NCI-H748 (cell line): ENCODE measurements around the gene BEND3.

ENCODE experiments used
- DNase-seq: peaks from one replicate; lab custom pipeline; 2025; ENCODE audit not compliant: unreplicated experiment; lab: John Stamatoyannopoulos, UW

The BEND3 gene

GRCh38 chr6:107083921-107084320 lies 31.4 kb downstream of the BEND3 start:
- no peak for DNase-seq

GRCh38 chr6:107083047-107083768 lies 32.1 kb downstream of the BEND3 start:
- no peak for DNase-seq

GRCh38 chr6:107082045-107082444 lies 33.3 kb downstream of the BEND3 start:
- no peak for DNase-seq

- DNase-seq = peak; percentile 5
Measured at GRCh38 chr6:107080036-107080435, 35.3 kb downstream of the BEND3 start.

- no peak for DNase-seq
Measured at GRCh38 chr6:107079429-107079828, 35.9 kb downstream of the BEND3 start.

GRCh38 chr6:107077710-107078109 lies 37.6 kb downstream of the BEND3 start:
- DNase-seq = no peak

GRCh38 chr6:107075951-107076381 lies 39.3 kb downstream of the BEND3 start:
- no peak for DNase-seq

GRCh38 chr6:107070686-107071085 lies 44.6 kb downstream of the BEND3 start:
- DNase-seq = no peak

- DNase-seq = no peak
Measured at GRCh38 chr6:107069631-107070548, 45.4 kb downstream of the BEND3 start.

- DNase-seq = no peak
Measured at GRCh38 chr6:107068691-107069630, 46.4 kb downstream of the BEND3 start.

GRCh38 chr6:107066697-107067659 lies 48.3 kb downstream of the BEND3 start:
- DNase-seq = no peak

GRCh38 chr6:107064579-107065065 lies 50.7 kb downstream of the BEND3 start:
- DNase-seq = no peak

GRCh38 chr6:107062691-107063090 lies 52.6 kb downstream of the BEND3 start:
- no peak for DNase-seq

- DNase-seq = no peak
Measured at GRCh38 chr6:107061125-107062020, 53.9 kb downstream of the BEND3 start.

GRCh38 chr6:107060704-107061103 lies 54.6 kb downstream of the BEND3 start:
- no peak for DNase-seq

GRCh38 chr6:107059606-107060005 lies 55.7 kb downstream of the BEND3 start:
- no peak for DNase-seq

- no peak for DNase-seq
Measured at GRCh38 chr6:107057679-107058078, 57.6 kb downstream of the BEND3 start.

- DNase-seq = no peak
Measured at GRCh38 chr6:107056796-107057195, 58.5 kb downstream of the BEND3 start.

GRCh38 chr6:107047807-107048206 lies 67.5 kb downstream of the BEND3 start:
- no peak for DNase-seq
